Suprapubic skin (tissue), 4 donors: ENCODE measurements around the gene CDPF1.

Source experiments
- CTCF ChIP-seq, 2 donors: fragments of 200-600 bp in 1 of 2; fragments of 450-650 bp in 1 of 2; sonication (generic) in 1 of 2; IDR thresholded peaks; one replicate each; pipeline ENCODE4 v1.5.1; 2016 to 2019; ENCODE audit warnings: antibody characterized with exemption in 2 of 2, mild to moderate bottlenecking in 1 of 2, moderate library complexity in 1 of 2
- POLR2A ChIP-seq, 2 donors: fragments of 450-650 bp; IDR thresholded peaks; one replicate each; pipeline ENCODE4 v1.6.1; 2017; ENCODE audit warnings: antibody characterized with exemption in 2 of 2, mild to moderate bottlenecking in 2 of 2, moderate library complexity in 2 of 2
- POLR2AphosphoS5 ChIP-seq, 3 donors: sonication (generic); formaldehyde crosslinking; IDR thresholded peaks; one replicate each; pipeline ENCODE4 v1.6.1; 2017; ENCODE audit warnings: antibody characterized with exemption in 3 of 3

- TF ChIP-seq CTCF (IDR thresholded peaks at IDR 0.05) (no peak), POLR2AphosphoS5 (IDR thresholded peaks at IDR 0.05) (no peak), POLR2A (IDR thresholded peaks at IDR 0.05) (no peak)
Measured at GRCh38 chr22:46214616-46215015, 35.5 kb downstream of the CDPF1 start.
